ENCODE results near the gene NPM3.

DNA sequence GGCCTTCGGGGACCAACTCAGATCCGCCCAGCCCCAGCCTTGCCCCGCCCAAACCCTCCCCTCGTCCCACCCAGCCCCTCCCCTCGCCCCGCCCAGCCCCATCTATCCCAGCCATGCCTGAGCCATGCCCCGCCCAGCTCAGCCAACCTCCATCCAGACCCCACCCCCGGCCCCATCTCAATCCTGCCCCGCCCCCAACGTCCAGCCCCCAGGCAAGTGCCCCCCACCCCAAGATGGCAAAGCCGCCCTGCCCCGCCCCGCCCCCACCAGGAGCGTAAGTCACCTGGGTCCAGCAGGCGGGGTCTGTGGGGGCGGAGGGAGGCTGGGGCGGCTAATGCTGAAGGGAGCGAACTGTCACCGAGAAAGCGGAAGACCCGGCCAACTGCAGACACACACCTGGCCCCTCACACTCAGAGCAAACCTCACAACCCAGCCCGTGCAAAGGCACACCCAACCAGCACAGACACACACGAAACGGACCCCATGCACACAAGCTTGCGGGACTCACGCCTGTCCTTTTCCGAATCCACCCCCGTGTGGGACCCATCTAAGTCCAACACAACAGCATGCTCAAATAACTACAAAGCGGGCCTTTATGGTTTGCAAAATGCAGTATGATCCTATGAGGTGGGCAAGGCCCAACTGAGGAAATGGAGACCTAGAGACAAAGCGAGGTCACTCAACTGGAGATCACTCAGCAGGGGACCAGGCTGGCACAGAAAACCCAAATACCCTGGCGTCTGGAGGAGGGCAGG is 46.5 kb upstream of the NPM3 start:
- TF ChIP-seq, protein P1, sequence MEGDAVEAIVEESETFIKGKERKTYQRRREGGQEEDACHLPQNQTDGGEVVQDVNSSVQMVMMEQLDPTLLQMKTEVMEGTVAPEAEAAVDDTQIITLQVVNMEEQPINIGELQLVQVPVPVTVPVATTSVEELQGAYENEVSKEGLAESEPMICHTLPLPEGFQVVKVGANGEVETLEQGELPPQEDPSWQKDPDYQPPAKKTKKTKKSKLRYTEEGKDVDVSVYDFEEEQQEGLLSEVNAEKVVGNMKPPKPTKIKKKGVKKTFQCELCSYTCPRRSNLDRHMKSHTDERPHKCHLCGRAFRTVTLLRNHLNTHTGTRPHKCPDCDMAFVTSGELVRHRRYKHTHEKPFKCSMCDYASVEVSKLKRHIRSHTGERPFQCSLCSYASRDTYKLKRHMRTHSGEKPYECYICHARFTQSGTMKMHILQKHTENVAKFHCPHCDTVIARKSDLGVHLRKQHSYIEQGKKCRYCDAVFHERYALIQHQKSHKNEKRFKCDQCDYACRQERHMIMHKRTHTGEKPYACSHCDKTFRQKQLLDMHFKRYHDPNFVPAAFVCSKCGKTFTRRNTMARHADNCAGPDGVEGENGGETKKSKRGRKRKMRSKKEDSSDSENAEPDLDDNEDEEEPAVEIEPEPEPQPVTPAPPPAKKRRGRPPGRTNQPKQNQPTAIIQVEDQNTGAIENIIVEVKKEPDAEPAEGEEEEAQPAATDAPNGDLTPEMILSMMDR (IDR thresholded peaks at IDR 0.05; ENCODE audit: low read depth, low read length): no peak
- no peak for TF ChIP-seq EZH2phosphoT487 (IDR thresholded peaks at IDR 0.05; ENCODE audit: low read depth)

All from OCI-LY3 (cell line).